Natural killer cell (primary cell): ENCODE measurements around the gene PCDH17. TPM values are rescaled to one million over a fixed set of nuclear protein-coding genes. Genes with fewer than 3 reads are reported as not detected.

Source experiments
- ATAC-seq, 3 donors: fragments of 150-1000 bp in 2 of 3; fragments of 200-7000 bp in 1 of 3; cut with Tn5 transposase; 1 replicate in 1 of 3; 2 replicates in 2 of 3; pipeline ENCODE4 v1.10.0; 2021; ENCODE audit warnings: mild to moderate bottlenecking in 2 of 3, moderate library complexity in 2 of 3
- DNase-seq, 2 donors: peaks; one replicate each; pipeline versions ENCODE4 v3.0.0 to v3.0.0-alpha.2; 2013 to 2021; ENCODE audit warnings: mixed read lengths in 1 of 2
- H3K27ac ChIP-seq: one replicate; pipeline ENCODE4 v1.5.1; 2013; ENCODE audit warnings: mild to moderate bottlenecking, low read length
- H3K27me3 ChIP-seq: one replicate; pipeline ENCODE4 v1.6.1; 2013; ENCODE audit warnings: low read length; ENCODE audit not compliant: control insufficient read depth, insufficient read depth
- H3K36me3 ChIP-seq: one replicate; pipeline ENCODE4 v1.6.1; 2013; ENCODE audit warnings: low read length; ENCODE audit not compliant: control insufficient read depth, insufficient read depth
- H3K4me1 ChIP-seq: one replicate; pipeline ENCODE4 v1.6.1; 2013; ENCODE audit warnings: low read length; ENCODE audit not compliant: control insufficient read depth, insufficient read depth
- H3K4me3 ChIP-seq: one replicate; pipeline ENCODE4 v1.5.1; 2013; ENCODE audit warnings: low read length
- H3K9me3 ChIP-seq: one replicate; pipeline ENCODE4 v1.6.1; 2013; ENCODE audit warnings: low read length; ENCODE audit not compliant: control insufficient read depth, insufficient read depth
- H3K27ac Mint-ChIP-seq, 2 donors: one replicate each; pipeline ENCODE4 v1.8.0; 2022; ENCODE audit warnings: mild to moderate bottlenecking in 2 of 2, mixed read lengths in 2 of 2, moderate library complexity in 1 of 2
- H3K27me3 Mint-ChIP-seq, 2 donors: one replicate each; pipeline ENCODE4 v1.8.0; 2022; ENCODE audit warnings: low read depth in 2 of 2, mixed read lengths in 2 of 2
- H3K36me3 Mint-ChIP-seq: one replicate; pipeline ENCODE4 v1.8.0; 2022; ENCODE audit warnings: mixed read lengths
- H3K4me1 Mint-ChIP-seq, 2 donors: one replicate each; pipeline ENCODE4 v1.8.0; 2022; ENCODE audit warnings: mixed read lengths in 2 of 2
- H3K4me3 Mint-ChIP-seq: one replicate; pipeline ENCODE4 v1.8.0; 2022; ENCODE audit warnings: mild to moderate bottlenecking, moderate library complexity, mixed read lengths
- H3K9me3 Mint-ChIP-seq, 2 donors: one replicate each; pipeline ENCODE4 v1.8.0; 2022; ENCODE audit warnings: mixed read lengths in 2 of 2
- CTCF ChIP-seq: fragments of 200-600 bp; IDR thresholded peaks from one replicate; pipeline ENCODE4 v1.8.0; 2022; ENCODE audit warnings: antibody characterized with exemption
- WGBS: methylation state at CpG from one replicate; pipeline ENCODE4 v1.1.7; 2013; ENCODE audit warnings: missing lambda C conversion rate; ENCODE audit not compliant: insufficient coverage; 5-methylcytosine and 5-hydroxymethylcytosine counted together
- intact Hi-C: fragments of 100-400 bp; cut with micrococcal nuclease; formaldehyde crosslinking; loops from one replicate; pipeline ENCODE4 v1.14.2; 2022
- total RNA-seq, 4 donors: library from RNA; stranded (reverse); fragments of 120-200 nt in 1 of 4; gene quantifications; one replicate each; pipeline versions ENCODE4 v1.2.3 to v1.2.4, GENCODE V29; 2013 to 2022

Gene PCDH17
- total RNA-seq, 3 donors from 2014 or later (not counting 1 experiment from before 2014, with no cell fraction given) = not detected

GRCh38 chr13:57716295-57716694 is 84.8 kb downstream of the PCDH17 start:
- TF ChIP-seq CTCF = no peak
- Mint-ChIP-seq H3K27me3 (no peaks in the 10 kb centered on the region), H3K36me3 (no peaks in the 10 kb centered on the region), H3K4me1 (no peaks in the 10 kb centered on the region), H3K4me3 (no peak overlapping the region), H3K9me3 (peaks cover 7% of the 10 kb centered on the region in 2 donors), H3K27ac (no peak overlapping the region)
- ATAC-seq = no peak
- H3K27ac ChIP-seq = no peak overlapping the region
- H3K9me3 ChIP-seq = no peaks in the 10 kb centered on the region
- intact Hi-C loops = no loop called here
- H3K4me3 ChIP-seq = no peak overlapping the region
- H3K27me3 ChIP-seq = no peaks in the 10 kb centered on the region
- 86% methylated on average over 3 of the region's 3 CpGs for WGBS
- no peak for DNase-seq
- no peaks in the 10 kb centered on the region for H3K4me1 ChIP-seq
- H3K36me3 ChIP-seq = no peaks in the 10 kb centered on the region

GRCh38 chr13:57724486-57725272 is 93.1 kb downstream of the PCDH17 start:
- Histone ChIP-seq H3K9me3 (no peaks in the 10 kb centered on the region), H3K4me3 (no peak overlapping the region), H3K27me3 (no peaks in the 10 kb centered on the region), H3K36me3 (no peaks in the 10 kb centered on the region), H3K4me1 (no peaks in the 10 kb centered on the region), H3K27ac (no peak overlapping the region)
- intact Hi-C loops = no loop called here
- DNase-seq = no peak
- no peaks in the 10 kb centered on the region for H3K36me3 Mint-ChIP-seq
- H3K27ac Mint-ChIP-seq = no peak overlapping the region
- TF ChIP-seq CTCF = no peak
- no peaks in the 10 kb centered on the region for H3K27me3 Mint-ChIP-seq
- peaks cover 7% of the 10 kb centered on the region in 2 donors for H3K9me3 Mint-ChIP-seq
- no peak overlapping the region for H3K4me3 Mint-ChIP-seq
- WGBS = 65% methylated on average over 12 of the region's 12 CpGs
- H3K4me1 Mint-ChIP-seq = no peaks in the 10 kb centered on the region
- ATAC-seq = no peak

GRCh38 chr13:57725480-57725879 is 93.9 kb downstream of the PCDH17 start:
- H3K27ac ChIP-seq = no peak overlapping the region
- DNase-seq (no peak), ATAC-seq (no peak)
- H3K9me3 ChIP-seq = no peaks in the 10 kb centered on the region
- intact Hi-C loops = no loop called here
- Mint-ChIP-seq H3K27me3 (no peaks in the 10 kb centered on the region), H3K4me3 (no peak overlapping the region), H3K36me3 (no peaks in the 10 kb centered on the region), H3K9me3 (peaks cover 7% of the 10 kb centered on the region in 2 donors), H3K4me1 (no peaks in the 10 kb centered on the region), H3K27ac (no peak overlapping the region)
- no peaks in the 10 kb centered on the region for H3K27me3 ChIP-seq
- H3K36me3 ChIP-seq = no peaks in the 10 kb centered on the region
- no peaks in the 10 kb centered on the region for H3K4me1 ChIP-seq
- H3K4me3 ChIP-seq = no peak overlapping the region
- TF ChIP-seq CTCF = no peak
- 33% methylated on average over 1 of the region's 2 CpGs for WGBS

GRCh38 chr13:57726981-57727380 is 95.4 kb downstream of the PCDH17 start:
- Histone ChIP-seq H3K36me3 (no peaks in the 10 kb centered on the region), H3K4me3 (no peak overlapping the region), H3K27me3 (no peaks in the 10 kb centered on the region), H3K4me1 (no peaks in the 10 kb centered on the region), H3K9me3 (no peaks in the 10 kb centered on the region), H3K27ac (no peak overlapping the region)
- H3K27me3 Mint-ChIP-seq = no peaks in the 10 kb centered on the region
- intact Hi-C loops = no loop called here
- ATAC-seq = no peak
- no peak for DNase-seq
- H3K9me3 Mint-ChIP-seq = peaks cover 5 to 8% of the 10 kb centered on the region in 2 donors
- H3K4me3 Mint-ChIP-seq = no peak overlapping the region
- no CpG with 5 or more reads among the region's 1 CpG for WGBS
- no peak for TF ChIP-seq CTCF
- no peaks in the 10 kb centered on the region for H3K4me1 Mint-ChIP-seq
- no peak overlapping the region for H3K27ac Mint-ChIP-seq
- H3K36me3 Mint-ChIP-seq = no peaks in the 10 kb centered on the region
